Esophagus squamous epithelium (tissue), 4 donors: ENCODE measurements around the gene PTDSS2.

Source experiments
- POLR2A ChIP-seq, 4 donors: fragments of 450-650 bp; IDR thresholded peaks; one replicate each; pipeline ENCODE4 v1.6.1; 2017; ENCODE audit warnings: antibody characterized with exemption in 4 of 4, mild to moderate bottlenecking in 4 of 4, moderate library complexity in 3 of 4
- TF ChIP-seq, protein P1 (sequence below), 6 experiments: fragments of 450-650 bp in 4 of 6; fragments of 200-600 bp in 2 of 6; sonication (generic) in 2 of 6; IDR thresholded peaks; one replicate each; pipeline ENCODE4 v1.5.1; 2016 to 2019; ENCODE audit warnings: antibody characterized with exemption in 6 of 6, mild to moderate bottlenecking in 4 of 6, moderate library complexity in 4 of 6

DNA sequence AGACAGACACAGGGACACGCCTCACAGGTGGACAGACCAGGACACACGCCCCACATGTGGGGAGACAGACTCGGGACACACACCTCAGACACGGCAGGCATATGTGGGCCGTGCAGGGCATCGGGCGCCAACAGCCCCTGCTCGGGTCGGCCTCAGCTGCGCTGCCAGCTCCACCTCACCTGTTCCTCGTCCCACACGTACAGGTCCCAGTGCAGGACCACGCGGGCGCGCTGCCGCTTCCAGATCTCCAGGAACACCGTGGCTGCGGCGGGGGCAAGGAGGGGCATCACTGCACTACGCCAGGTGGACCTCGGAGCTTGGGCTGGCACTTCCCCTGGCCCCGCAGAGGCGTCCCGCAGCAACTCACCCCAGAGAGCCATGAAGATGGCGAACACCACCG, 20.7 kb upstream of the PTDSS2 start:
- TF ChIP-seq POLR2A (IDR thresholded peaks at IDR 0.05) = no peak
- TF ChIP-seq, protein P1, sequence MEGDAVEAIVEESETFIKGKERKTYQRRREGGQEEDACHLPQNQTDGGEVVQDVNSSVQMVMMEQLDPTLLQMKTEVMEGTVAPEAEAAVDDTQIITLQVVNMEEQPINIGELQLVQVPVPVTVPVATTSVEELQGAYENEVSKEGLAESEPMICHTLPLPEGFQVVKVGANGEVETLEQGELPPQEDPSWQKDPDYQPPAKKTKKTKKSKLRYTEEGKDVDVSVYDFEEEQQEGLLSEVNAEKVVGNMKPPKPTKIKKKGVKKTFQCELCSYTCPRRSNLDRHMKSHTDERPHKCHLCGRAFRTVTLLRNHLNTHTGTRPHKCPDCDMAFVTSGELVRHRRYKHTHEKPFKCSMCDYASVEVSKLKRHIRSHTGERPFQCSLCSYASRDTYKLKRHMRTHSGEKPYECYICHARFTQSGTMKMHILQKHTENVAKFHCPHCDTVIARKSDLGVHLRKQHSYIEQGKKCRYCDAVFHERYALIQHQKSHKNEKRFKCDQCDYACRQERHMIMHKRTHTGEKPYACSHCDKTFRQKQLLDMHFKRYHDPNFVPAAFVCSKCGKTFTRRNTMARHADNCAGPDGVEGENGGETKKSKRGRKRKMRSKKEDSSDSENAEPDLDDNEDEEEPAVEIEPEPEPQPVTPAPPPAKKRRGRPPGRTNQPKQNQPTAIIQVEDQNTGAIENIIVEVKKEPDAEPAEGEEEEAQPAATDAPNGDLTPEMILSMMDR (IDR thresholded peaks at IDR 0.05) = no peak
